Thoracic aorta (tissue), 2 donors: Measurements from ENCODE around the gene COPA. TPM values are rescaled to one million over a fixed set of nuclear protein-coding genes. Genes with fewer than 3 reads are reported as not detected.
"Not testable (repeated sequence)": the region's sequence is repeated elsewhere in the genome, so short reads cannot be mapped to it uniquely, and the experiment has no call there.

Experiments used
- ATAC-seq: fragments of 150-250 bp; one replicate; pipeline ENCODE4 v1.8.0; 2017; ENCODE audit warnings: low read depth; ENCODE audit not compliant: insufficient number of reproducible peaks, low FRiP score
- DNase-seq: peaks from one replicate; pipeline ENCODE4 v3.0.0-alpha.2; 2020; ENCODE audit warnings: low spot score
- H3K27ac ChIP-seq, 2 donors: fragments of 200-600 bp; sonication (generic); 1 replicate in 1 of 2; 2 replicates in 1 of 2; pipeline ENCODE4 v1.5.1; 2016; ENCODE audit warnings: mild to moderate bottlenecking in 2 of 2, moderate library complexity in 2 of 2
- H3K27me3 ChIP-seq: fragments of 200-600 bp; sonication (generic); replicated peaks from 2 replicates; pipeline ENCODE4 v1.6.0; 2016; ENCODE audit warnings: mild to moderate bottlenecking; ENCODE audit not compliant: insufficient read depth
- H3K36me3 ChIP-seq: fragments of 200-600 bp; sonication (generic); one replicate; pipeline ENCODE4 v1.5.1; 2016
- H3K4me1 ChIP-seq, 2 donors: fragments of 200-600 bp; sonication (generic); 1 replicate in 1 of 2; 2 replicates in 1 of 2; pipeline versions ENCODE4 v1.5.1 to v1.6.0; 2016; ENCODE audit warnings: low read depth in 2 of 2, mild to moderate bottlenecking in 1 of 2; ENCODE audit not compliant: control insufficient read depth in 1 of 2
- H3K4me3 ChIP-seq: fragments of 200-600 bp; sonication (generic); 2 replicates; pipeline ENCODE4 v1.5.1; 2016; ENCODE audit warnings: mild to moderate bottlenecking
- H3K9me3 ChIP-seq: fragments of 200-600 bp; sonication (generic); 2 replicates; pipeline ENCODE4 v1.5.1; 2016
- CTCF ChIP-seq: fragments of 200-600 bp; sonication (generic); IDR thresholded peaks from one replicate; pipeline ENCODE4 v1.5.1; 2019; ENCODE audit warnings: antibody characterized with exemption
- total RNA-seq, 2 donors: library from RNA; depleted of rRNA; stranded (reverse); fragments of >200 nt; gene quantifications; one replicate each; pipeline versions ENCODE4 v1.1.0 to v1.2.3, GENCODE V29; 2016

The COPA gene
- total RNA-seq: 100 to 1,000 TPM; 114 to 162 TPM

GRCh38 chr1:160342953-160343869, at the start of gene COPA, which contains the start of gene NCSTN:
TSS of gene COPA (minus strand) at chr1:160343250. CDS start at chr1:160343170, 80 bp downstream.
TSS of gene NCSTN (plus strand) at chr1:160343383. CDS start at chr1:160343397, 14 bp downstream.
- Histone ChIP-seq H3K27me3 (no peaks in the 10 kb centered on the region), H3K4me3 (peak within 1 kb of the TSS; percentile 71), H3K27ac (peak within 1 kb of the TSS; percentile 86 to 88), H3K9me3 (no peaks in the 10 kb centered on the region), H3K4me1 (peaks cover 17 to 30% of the 10 kb centered on the region in 2 donors), H3K36me3 (peaks cover 25% of the 10 kb centered on the region)
- DNase-seq (peak; percentile 82), ATAC-seq (peak; percentile 90)
- no peak for TF ChIP-seq CTCF

- not testable (repeated sequence) for H3K9me3 ChIP-seq, H3K27ac ChIP-seq, H3K4me1 ChIP-seq, DNase-seq, ATAC-seq, H3K4me3 ChIP-seq, H3K27me3 ChIP-seq, H3K36me3 ChIP-seq
Observed at GRCh38 chr1:160388406-160388805, 45.4 kb upstream of the COPA start.

GRCh38 chr1:160384812-160385211, 41.8 kb upstream of the COPA start:
- H3K27ac ChIP-seq, H3K36me3 ChIP-seq, H3K4me3 ChIP-seq, H3K4me1 ChIP-seq, ATAC-seq, DNase-seq, H3K9me3 ChIP-seq, H3K27me3 ChIP-seq: not testable (repeated sequence)

- DNase-seq: no peak
- H3K9me3 ChIP-seq: no peaks in the 10 kb centered on the region
- no peaks in the 10 kb centered on the region for H3K27me3 ChIP-seq
- TF ChIP-seq CTCF: no peak
- H3K4me3 ChIP-seq: no peak overlapping the region
- H3K4me1 ChIP-seq: peaks cover 0 to 7% of the 10 kb centered on the region in 2 donors
- H3K36me3 ChIP-seq: no peaks in the 10 kb centered on the region
- ATAC-seq: no peak
- no peak overlapping the region for H3K27ac ChIP-seq
Observed at GRCh38 chr1:160377585-160378206, 34.6 kb upstream of the COPA start.

- no peak overlapping the region for H3K4me3 ChIP-seq
- no peaks in the 10 kb centered on the region for H3K36me3 ChIP-seq
- no peaks in the 10 kb centered on the region for H3K27me3 ChIP-seq
- peaks cover 0 to 7% of the 10 kb centered on the region in 2 donors for H3K4me1 ChIP-seq
- DNase-seq (no peak), ATAC-seq (no peak)
- H3K9me3 ChIP-seq: no peaks in the 10 kb centered on the region
- no peak overlapping the region for H3K27ac ChIP-seq
- TF ChIP-seq CTCF: peak; percentile 69
Observed at GRCh38 chr1:160376525-160377131, 33.6 kb upstream of the COPA start.
